Hematopoietic multipotent progenitor cell (in vitro differentiated cells): ENCODE results near the gene PEX11A. TPM values are rescaled to one million over a fixed set of nuclear protein-coding genes. Genes with fewer than 3 reads are reported as not detected.

Source experiments
- DNase-seq, 3 donors: peaks; one replicate each; pipeline ENCODE4 v3.0.0-alpha.2; 2011 to 2015; ENCODE audit warnings: low read depth in 2 of 3, low spot score in 2 of 3
- small RNA-seq: library from RNA; depleted of rRNA; stranded (forward); fragments of <200 nt; gene quantifications from one replicate; pipeline ENCODE3, GENCODE V24; 2012
- total RNA-seq: library from RNA; depleted of rRNA; stranded (reverse); fragments of >200 nt; gene quantifications from one replicate; pipeline ENCODE4 v1.2.3, GENCODE V29; 2012

The PEX11A gene
- total RNA-seq, 1 donor = 9.7 TPM

- no peak for DNase-seq
Measured at GRCh38 chr15:89631902-89632264, 58.7 kb downstream of the PEX11A start.

Small RNA genes within 50 kb of the gene (small RNA-seq; reads per million reads assigned to genes)
- not detected for gene RNU6-132P

Other genes with a start within 250 kb of the PEX11A start
- gene RHCG, start 194.2 kb downstream of the PEX11A start, total RNA-seq = not detected
- gene TICRR, start 115.3 kb downstream of the PEX11A start, total RNA-seq = 1.6 TPM
- 13.2 TPM for gene KIF7, start 35.3 kb downstream of the PEX11A start, total RNA-seq
- under 0.01 TPM for gene PLIN1, start 11.4 kb downstream of the PEX11A start, total RNA-seq
- 0.27 TPM for gene WDR93, start 57 bp upstream of the PEX11A start, total RNA-seq
- gene MESP1, start 60.5 kb upstream of the PEX11A start, total RNA-seq = 1.3 TPM
- under 0.01 TPM for gene MESP2, start 85.6 kb upstream of the PEX11A start, total RNA-seq
- 93.7 TPM for gene ANPEP, start 124.1 kb upstream of the PEX11A start, total RNA-seq
- gene AP3S2, start 203.2 kb upstream of the PEX11A start, total RNA-seq = 20.2 TPM
- 2.2 TPM for gene ARPIN, start 222.2 kb upstream of the PEX11A start, total RNA-seq